ENCODE data around the gene GPR37L1. TPM values are rescaled to one million over a fixed set of nuclear protein-coding genes. Genes with fewer than 3 reads are reported as not detected.

Gene GPR37L1
- total RNA-seq, 1 donor from 2014 or later, result 0.05 TPM

- Mint-ChIP-seq H3K27ac (ENCODE audit: unreplicated experiment) (no peak overlapping the region), H3K4me1 (peaks cover 6% of the 10 kb centered on the region), H3K4me3 (no peak overlapping the region), H3K9me3 (no peaks in the 10 kb centered on the region), H3K27me3 (ENCODE audit: low read depth) (peaks cover 6% of the 10 kb centered on the region), H3K36me3 (ENCODE audit: low read depth) (no peaks in the 10 kb centered on the region)
- no peak for DNase-seq (ENCODE audit: low read depth, low spot score)
- no peak for TF ChIP-seq CTCF (conservative IDR thresholded peaks at IDR 0.05)
Measured at GRCh38 chr1:202149566-202149965, 26.8 kb downstream of the GPR37L1 start.

- Mint-ChIP-seq H3K4me1 (peaks cover 8% of the 10 kb centered on the region), H3K27me3 (ENCODE audit: low read depth) (peaks cover 4% of the 10 kb centered on the region), H3K9me3 (no peaks in the 10 kb centered on the region), H3K4me3 (peak overlapping the region; percentile 38), H3K36me3 (ENCODE audit: low read depth) (no peaks in the 10 kb centered on the region), H3K27ac (ENCODE audit: unreplicated experiment) (no peak overlapping the region)
- TF ChIP-seq CTCF (conservative IDR thresholded peaks at IDR 0.05), result no peak
- no peak for DNase-seq (ENCODE audit: low read depth, low spot score)
Measured at GRCh38 chr1:202150187-202150586, 27.5 kb downstream of the GPR37L1 start.

- Mint-ChIP-seq H3K9me3 (no peaks in the 10 kb centered on the region), H3K27ac (ENCODE audit: unreplicated experiment) (no peak overlapping the region), H3K4me3 (no peak overlapping the region), H3K27me3 (ENCODE audit: low read depth) (no peaks in the 10 kb centered on the region), H3K36me3 (ENCODE audit: low read depth) (no peaks in the 10 kb centered on the region), H3K4me1 (peaks cover 5% of the 10 kb centered on the region)
- DNase-seq (ENCODE audit: low read depth, low spot score), result no peak
- TF ChIP-seq CTCF (conservative IDR thresholded peaks at IDR 0.05), result no peak
Measured at GRCh38 chr1:202150602-202151001, 27.9 kb downstream of the GPR37L1 start.

GRCh38 chr1:202151045-202151444, 28.3 kb downstream of the GPR37L1 start:
- Mint-ChIP-seq H3K9me3 (no peaks in the 10 kb centered on the region), H3K27ac (ENCODE audit: unreplicated experiment) (no peak overlapping the region)

GRCh38 chr1:202152399-202152798, 29.7 kb downstream of the GPR37L1 start:
- Mint-ChIP-seq H3K4me3 (no peak overlapping the region), H3K36me3 (ENCODE audit: low read depth) (no peaks in the 10 kb centered on the region), H3K27me3 (ENCODE audit: low read depth) (no peaks in the 10 kb centered on the region), H3K27ac (ENCODE audit: unreplicated experiment) (no peak overlapping the region), H3K4me1 (peaks cover 5% of the 10 kb centered on the region), H3K9me3 (no peaks in the 10 kb centered on the region)
- TF ChIP-seq CTCF (conservative IDR thresholded peaks at IDR 0.05), result no peak
- DNase-seq (ENCODE audit: low read depth, low spot score), result no peak

More at GRCh38 chr1:202151045-202151444, 28.3 kb downstream of the GPR37L1 start:
- peaks cover 5% of the 10 kb centered on the region for H3K4me1 Mint-ChIP-seq
- no peak for DNase-seq (ENCODE audit: low read depth, low spot score)
- H3K4me3 Mint-ChIP-seq, result no peak overlapping the region
- H3K36me3 Mint-ChIP-seq (ENCODE audit: low read depth), result no peaks in the 10 kb centered on the region
- TF ChIP-seq CTCF (conservative IDR thresholded peaks at IDR 0.05), result no peak
- H3K27me3 Mint-ChIP-seq (ENCODE audit: low read depth), result no peaks in the 10 kb centered on the region

- Mint-ChIP-seq H3K9me3 (no peaks in the 10 kb centered on the region), H3K36me3 (ENCODE audit: low read depth) (no peaks in the 10 kb centered on the region), H3K27ac (ENCODE audit: unreplicated experiment) (no peak overlapping the region), H3K4me3 (no peak overlapping the region), H3K4me1 (peaks cover 5% of the 10 kb centered on the region), H3K27me3 (ENCODE audit: low read depth) (no peaks in the 10 kb centered on the region)
- TF ChIP-seq CTCF (conservative IDR thresholded peaks at IDR 0.05), result no peak
- no peak for DNase-seq (ENCODE audit: low read depth, low spot score)
Measured at GRCh38 chr1:202153284-202153683, 30.6 kb downstream of the GPR37L1 start.

Measured in neural crest cell (in vitro differentiated cells).